Kidney (tissue), 14 donors: Measurements from ENCODE around the gene TMEM245. TPM values are rescaled to one million over a fixed set of nuclear protein-coding genes. Genes with fewer than 3 reads are reported as not detected.

Experiments used
- DNase-seq, 5 donors: peaks; one replicate each; pipeline ENCODE4 v3.0.0-alpha.2; 2013 to 2020
- FAIRE-seq: peaks from 2 replicates; lab custom pipeline; 2012; peaks lifted over from hg19 to GRCh38; lab: Jason Lieb, UNC
- H3K27ac ChIP-seq, 2 donors: one replicate each; pipeline ENCODE4 v1.7.0; 2013; ENCODE audit warnings: low read depth in 2 of 2, low read length in 2 of 2, inconsistent platforms in 1 of 2
- H3K27me3 ChIP-seq: one replicate; pipeline ENCODE4 v1.7.1; 2013; ENCODE audit warnings: low read length, inconsistent platforms; ENCODE audit not compliant: control insufficient read depth, insufficient read depth
- H3K36me3 ChIP-seq, 3 donors: one replicate each; pipeline versions ENCODE4 v1.7.0 to v1.7.1; 2013; ENCODE audit warnings: low read length in 3 of 3, control low read depth in 1 of 3, inconsistent platforms in 1 of 3; ENCODE audit not compliant: insufficient read depth in 3 of 3, control insufficient read depth in 2 of 3
- H3K4me1 ChIP-seq, 3 donors: one replicate each; pipeline versions ENCODE4 v1.7.0 to v1.7.1; 2013; ENCODE audit warnings: low read length in 3 of 3, inconsistent platforms in 1 of 3, low read depth in 1 of 3; ENCODE audit not compliant: control insufficient read depth in 2 of 3, insufficient read depth in 2 of 3
- H3K4me3 ChIP-seq, 3 donors: one replicate each; pipeline versions ENCODE4 v1.7.0 to v1.8.1; 2013; ENCODE audit warnings: low read length in 3 of 3, control low read depth in 1 of 3, inconsistent platforms in 1 of 3
- H3K9ac ChIP-seq, 3 donors: one replicate each; pipeline versions ENCODE4 v1.7.0 to v1.7.1; 2013; ENCODE audit warnings: low read length in 3 of 3, control low read depth in 1 of 3, inconsistent platforms in 1 of 3
- H3K9me3 ChIP-seq, 3 donors: one replicate each; pipeline versions ENCODE4 v1.7.0 to v1.7.1; 2013; ENCODE audit warnings: low read length in 3 of 3, control low read depth in 1 of 3, inconsistent platforms in 1 of 3; ENCODE audit not compliant: control insufficient read depth in 2 of 3, insufficient read depth in 1 of 3
- CTCF ChIP-seq: IDR thresholded peaks from 3 replicates; pipeline ENCODE4 v1.5.1; 2012; ENCODE audit warnings: mild to moderate bottlenecking, moderate library complexity, borderline replicate concordance; ENCODE audit not compliant: insufficient read depth; ENCODE audit errors: extremely low read depth
- intact Hi-C: fragments of 100-400 bp; cut with DNase I; formaldehyde crosslinking; loops from one replicate; pipeline ENCODE4 v1.11.1; 2022
- polyA plus RNA-seq: library from polyadenylated mRNA; stranded (reverse); fragments of 350-450 nt; fragmentation: Illumina TruSeq; extraction: RNeasy Lipid Tissue Mini Kit (QIAGEN cat#74804); gene quantifications from one replicate; pipeline ENCODE4 v1.2.3, GENCODE V29; 2014; ENCODE audit warnings: low read depth, low replicate concordance; ENCODE audit not compliant: insufficient read depth
- total RNA-seq: library from RNA; stranded (reverse); fragmentation: NEBNext Ultra II Directional; extraction: Animal tissue kit (Norgen Biotek cat#: 25700); gene quantifications from one replicate; pipeline ENCODE4 v1.2.1, GENCODE V29; 2021
- donor health status: control.
- donor health status: control.
- donor health status: control.
- donor health status: control.
- donor health status: control.
- donor health status: DM: yes; HTN: yes; CAD: no.
- donor health status: Normal renal cell carcinoma (clear cell type).

The TMEM245 gene
- total and polyA plus RNA-seq, 2 donors from 2014 or later, result 23.5 to 69.5 TPM

- Histone ChIP-seq H3K27me3 (no peaks in the 10 kb centered on the region), H3K36me3 (no peaks in the 10 kb centered on the region), H3K9me3 (no peaks in the 10 kb centered on the region), H3K9ac (no peak overlapping the region), H3K27ac (no peak overlapping the region), H3K4me1 (peaks cover 0 to 13% (median 9%) of the 10 kb centered on the region in 3 donors), H3K4me3 (no peak overlapping the region)
- no peak for TF ChIP-seq CTCF
- intact Hi-C loops, result no loop called here
- FAIRE-seq (no peak), DNase-seq (no peak)
Observed at GRCh38 chr9:109121232-109121796, 1.6 kb upstream of the TMEM245 start.

- peak overlapping the region in 1 of 3 donors; percentile 14 for H3K4me3 ChIP-seq
- no peaks in the 10 kb centered on the region for H3K27me3 ChIP-seq
- intact Hi-C loops, result no loop called here
- no peak for TF ChIP-seq CTCF
- H3K9ac ChIP-seq, result no peak overlapping the region
- no peaks in the 10 kb centered on the region for H3K36me3 ChIP-seq
- peaks cover 0 to 20% (median 13%) of the 10 kb centered on the region in 3 donors for H3K4me1 ChIP-seq
- DNase-seq, result no peak
- no peak for FAIRE-seq
- H3K27ac ChIP-seq, result no peak overlapping the region
- no peaks in the 10 kb centered on the region for H3K9me3 ChIP-seq
Observed at GRCh38 chr9:109120204-109120789, 550 bp upstream of the TMEM245 start.

GRCh38 chr9:109118808-109119438, 824 bp downstream of the TMEM245 start:
- Histone ChIP-seq H3K9ac (peak overlapping the region; percentile 44 to 90 (median 71)), H3K4me1 (peaks cover 0 to 23% (median 20%) of the 10 kb centered on the region in 3 donors), H3K36me3 (no peaks in the 10 kb centered on the region), H3K9me3 (no peaks in the 10 kb centered on the region), H3K27ac (peak overlapping the region; percentile 81 to 92), H3K4me3 (peak overlapping the region; percentile 83 to 91 (median 89)), H3K27me3 (no peaks in the 10 kb centered on the region)
- TF ChIP-seq CTCF, result no peak
- DNase-seq (peak; percentile 10 to 84 (median 57)), FAIRE-seq (no peak)
- intact Hi-C loops, result no loop called here
